ENCODE results near the gene NF1. TPM values are rescaled to one million over a fixed set of nuclear protein-coding genes. Genes with fewer than 3 reads are reported as not detected.
A peak's percentile ranks its signal among the peaks of the same experiment; 100 is the strongest.

NF1 gene
- total and polyA plus RNA-seq, 10 donors: 3.1 to 97.7 (median 58.3) TPM

GRCh38 chr17:31398381-31399311, 303.9 kb downstream of the NF1 start:
- Histone ChIP-seq H3K9me3 (no peaks in the 10 kb centered on the region), H3K4me1 (no peaks in the 10 kb centered on the region), H3K36me3 (no peaks in the 10 kb centered on the region), H3K27ac (no peak overlapping the region), H3K27me3 (replicated peaks in 1 of 7) (peaks cover 0 to 49% (median 2%) of the 10 kb centered on the region in 7 donors), H3K4me3 (no peak overlapping the region)
- DNase-seq: peak; percentile 38
- WGBS, 5 donors: 76 to 83% (median 80%) methylated on average over 20 to 21 of the region's 21 CpGs
- intact Hi-C loops (cut with DNase I; ENCODE audit: low total_unique reads): no loop called here
- TF ChIP-seq CTCF (IDR thresholded peaks at IDR 0.05 in 8 of 11, conservative IDR thresholded peaks at IDR 0.05 in 3 of 11): no peak

- WGBS, 5 donors: 73 to 86% (median 77%) methylated on average over 11 of the region's 11 CpGs
- DNase-seq: peak; percentile 32
- H3K27ac ChIP-seq: no peak overlapping the region
- H3K27me3 ChIP-seq (replicated peaks in 1 of 7): peaks cover 0 to 31% (median 0%) of the 10 kb centered on the region in 7 donors
- no peaks in the 10 kb centered on the region for H3K9me3 ChIP-seq
- no peak overlapping the region for H3K4me3 ChIP-seq
- H3K36me3 ChIP-seq: no peaks in the 10 kb centered on the region
- no peaks in the 10 kb centered on the region for H3K4me1 ChIP-seq
- intact Hi-C loops (cut with DNase I; ENCODE audit: low total_unique reads): no loop called here
- no peak for TF ChIP-seq POLR2A (IDR thresholded peaks at IDR 0.05)
- no peak for TF ChIP-seq CTCF (IDR thresholded peaks at IDR 0.05 in 8 of 11, conservative IDR thresholded peaks at IDR 0.05 in 3 of 11)
- TF ChIP-seq POLR2AphosphoS5 (IDR thresholded peaks at IDR 0.05): no peak
These were observed 305.7 kb downstream of the NF1 start for GRCh38 chr17:31400481-31400950.

- intact Hi-C loops (cut with DNase I; ENCODE audit: low total_unique reads): no loop called here
- Histone ChIP-seq H3K27me3 (replicated peaks in 1 of 7) (peaks cover 0 to 20% (median 0%) of the 10 kb centered on the region in 7 donors), H3K4me1 (no peaks in the 10 kb centered on the region), H3K4me3 (no peak overlapping the region), H3K36me3 (no peaks in the 10 kb centered on the region), H3K9me3 (no peaks in the 10 kb centered on the region), H3K27ac (no peak overlapping the region)
- peak; percentile 43 for DNase-seq
- TF ChIP-seq POLR2AphosphoS5 (IDR thresholded peaks at IDR 0.05) (no peak), CTCF (IDR thresholded peaks at IDR 0.05 in 8 of 11, conservative IDR thresholded peaks at IDR 0.05 in 3 of 11) (no peak), POLR2A (IDR thresholded peaks at IDR 0.05) (no peak)
- WGBS, 5 donors: 89 to 94% (median 92%) methylated on average over 10 to 11 of the region's 11 CpGs
These were observed 306.9 kb downstream of the NF1 start for GRCh38 chr17:31401456-31402254.
